Mesendoderm (in vitro differentiated cells): ENCODE data around the gene SLC2A10.

Experiments
- DNase-seq: peaks from one replicate; pipeline ENCODE4 v3.0.0; 2013
- H2AK5ac ChIP-seq: 2 replicates; pipeline ENCODE4 v1.6.1; 2013; ENCODE audit warnings: low read length, inconsistent platforms
- H2BK120ac ChIP-seq: 2 replicates; pipeline ENCODE4 v1.6.1; 2013; ENCODE audit warnings: low read depth, mild to moderate bottlenecking, low read length, moderate library complexity, mixed read lengths
- H2BK15ac ChIP-seq: replicated peaks from 2 replicates; pipeline ENCODE4 v1.6.1; 2013; ENCODE audit warnings: low read depth, mild to moderate bottlenecking, moderate library complexity
- H2BK5ac ChIP-seq: 2 replicates; pipeline ENCODE4 v1.6.1; 2013; ENCODE audit warnings: low read length, inconsistent platforms
- H3K18ac ChIP-seq: 2 replicates; pipeline ENCODE4 v1.6.1; 2013; ENCODE audit warnings: mild to moderate bottlenecking, low read length, mixed read lengths
- H3K23ac ChIP-seq: one replicate; pipeline ENCODE4 v1.6.1; 2013; ENCODE audit warnings: low read length
- H3K27ac ChIP-seq: 2 replicates; pipeline ENCODE4 v1.5.1; 2013; ENCODE audit warnings: low read depth, mild to moderate bottlenecking, inconsistent platforms, low read length, moderate library complexity
- H3K27me3 ChIP-seq: 2 replicates; pipeline ENCODE4 v1.6.1; 2013; ENCODE audit warnings: low read length, control low read depth, mild to moderate bottlenecking, inconsistent platforms; ENCODE audit not compliant: insufficient read depth, poor library complexity
- H3K36me3 ChIP-seq: 2 replicates; pipeline ENCODE4 v1.6.1; 2013; ENCODE audit warnings: low read length, inconsistent platforms; ENCODE audit not compliant: control insufficient read depth, insufficient read depth
- H3K4ac ChIP-seq: one replicate; pipeline ENCODE4 v1.6.1; 2013; ENCODE audit warnings: low read depth, mild to moderate bottlenecking, low read length, moderate library complexity
- H3K4me1 ChIP-seq: 2 replicates; pipeline ENCODE4 v1.6.1; 2013; ENCODE audit warnings: low read depth, low read length, inconsistent platforms; ENCODE audit not compliant: control insufficient read depth
- H3K4me2 ChIP-seq: 2 replicates; pipeline ENCODE4 v1.6.1; 2013; ENCODE audit warnings: low read length
- H3K4me3 ChIP-seq: 2 replicates; pipeline ENCODE4 v1.5.1; 2013; ENCODE audit warnings: mild to moderate bottlenecking, low read length
- H3K56ac ChIP-seq: one replicate; pipeline ENCODE4 v1.6.1; 2013; ENCODE audit warnings: low read length
- H3K79me1 ChIP-seq: 2 replicates; pipeline ENCODE4 v1.6.1; 2013; ENCODE audit warnings: low read length, inconsistent platforms
- H3K79me2 ChIP-seq: 2 replicates; pipeline ENCODE4 v1.6.1; 2013; ENCODE audit warnings: mild to moderate bottlenecking, low read length; ENCODE audit not compliant: control insufficient read depth, insufficient read depth
- H3K9ac ChIP-seq: 2 replicates; pipeline ENCODE4 v1.6.1; 2013; ENCODE audit warnings: low read length, inconsistent platforms
- H4K5ac ChIP-seq: one replicate; pipeline ENCODE4 v1.6.1; 2013; ENCODE audit warnings: low read length
- H4K8ac ChIP-seq: one replicate; pipeline ENCODE4 v1.6.1; 2013; ENCODE audit warnings: low read depth, mild to moderate bottlenecking, control low read depth, low read length, moderate library complexity
- WGBS: extraction: QIAGEN DNeasy Blood & Tissue Kit; methylation state at CpG from one replicate; pipeline ENCODE4 v1.1.7; 2013; ENCODE audit warnings: low lambda C conversion rate, missing lambda C conversion rate; ENCODE audit not compliant: insufficient coverage; ENCODE audit errors: extremely low coverage; 5-methylcytosine and 5-hydroxymethylcytosine counted together

The SLC2A10 gene

GRCh38 chr20:46758929-46759669 is 49.6 kb downstream of the SLC2A10 start:
- no peaks in the 10 kb centered on the region for H3K4me1 ChIP-seq
- no peak overlapping the region for H3K4me3 ChIP-seq
- H2AK5ac ChIP-seq = no peak overlapping the region
- H3K18ac ChIP-seq = no peak overlapping the region
- H2BK5ac ChIP-seq = no peak overlapping the region
- no peaks in the 10 kb centered on the region for H3K27me3 ChIP-seq
- no peaks in the 10 kb centered on the region for H3K79me2 ChIP-seq
- no CpG with 5 or more reads among the region's 6 CpGs for WGBS
- H3K79me1 ChIP-seq = no peaks in the 10 kb centered on the region
- H3K23ac ChIP-seq = no peak overlapping the region
- no peak for DNase-seq
- no peak overlapping the region for H4K8ac ChIP-seq
- no peak overlapping the region for H3K4ac ChIP-seq
- H3K4me2 ChIP-seq = no peak overlapping the region
- no peak overlapping the region for H3K56ac ChIP-seq
- no peak overlapping the region for H3K27ac ChIP-seq
- no peak overlapping the region for H2BK15ac ChIP-seq
- no peak overlapping the region for H3K9ac ChIP-seq
- H3K36me3 ChIP-seq = no peaks in the 10 kb centered on the region
- H4K5ac ChIP-seq = no peak overlapping the region
- no peak overlapping the region for H2BK120ac ChIP-seq

GRCh38 chr20:46761566-46761965 is 52.1 kb downstream of the SLC2A10 start:
- DNase-seq = no peak
- no peaks in the 10 kb centered on the region for H3K27me3 ChIP-seq
- no peak overlapping the region for H3K18ac ChIP-seq
- no peak overlapping the region for H2BK5ac ChIP-seq
- no peak overlapping the region for H2AK5ac ChIP-seq
- H3K36me3 ChIP-seq = no peaks in the 10 kb centered on the region
- no peak overlapping the region for H3K4ac ChIP-seq
- no peak overlapping the region for H3K56ac ChIP-seq
- H3K27ac ChIP-seq = no peak overlapping the region
- no CpG with 5 or more reads among the region's 9 CpGs for WGBS
- H2BK15ac ChIP-seq = no peak overlapping the region
- no peak overlapping the region for H3K4me3 ChIP-seq
- H3K4me2 ChIP-seq = no peak overlapping the region
- H3K23ac ChIP-seq = no peak overlapping the region
- no peaks in the 10 kb centered on the region for H3K79me1 ChIP-seq
- H4K5ac ChIP-seq = no peak overlapping the region
- H4K8ac ChIP-seq = no peak overlapping the region
- no peaks in the 10 kb centered on the region for H3K4me1 ChIP-seq
- no peak overlapping the region for H2BK120ac ChIP-seq
- H3K79me2 ChIP-seq = no peaks in the 10 kb centered on the region
- H3K9ac ChIP-seq = no peak overlapping the region

GRCh38 chr20:46764068-46764467 is 54.6 kb downstream of the SLC2A10 start:
- Histone ChIP-seq H3K23ac (no peak overlapping the region), H2BK120ac (no peak overlapping the region), H3K4me2 (no peak overlapping the region), H3K18ac (no peak overlapping the region), H2BK5ac (no peak overlapping the region), H2BK15ac (no peak overlapping the region), H3K27me3 (no peaks in the 10 kb centered on the region), H3K79me2 (no peaks in the 10 kb centered on the region), H4K8ac (no peak overlapping the region), H3K4me1 (no peaks in the 10 kb centered on the region), H3K4ac (no peak overlapping the region), H3K36me3 (no peaks in the 10 kb centered on the region), H3K79me1 (no peaks in the 10 kb centered on the region), H3K56ac (no peak overlapping the region), H4K5ac (no peak overlapping the region), H2AK5ac (no peak overlapping the region), H3K4me3 (no peak overlapping the region), H3K9ac (no peak overlapping the region), H3K27ac (no peak overlapping the region)
- WGBS = no CpG with 5 or more reads among the region's 4 CpGs
- no peak for DNase-seq

- Histone ChIP-seq H3K27ac (no peak overlapping the region), H3K56ac (no peak overlapping the region), H3K36me3 (no peaks in the 10 kb centered on the region), H2BK5ac (no peak overlapping the region), H4K8ac (no peak overlapping the region), H3K27me3 (no peaks in the 10 kb centered on the region), H3K4me1 (no peaks in the 10 kb centered on the region), H3K18ac (no peak overlapping the region), H2AK5ac (no peak overlapping the region), H3K79me2 (no peaks in the 10 kb centered on the region), H4K5ac (no peak overlapping the region), H3K23ac (no peak overlapping the region), H2BK15ac (no peak overlapping the region), H3K4me3 (no peak overlapping the region), H3K79me1 (no peaks in the 10 kb centered on the region), H3K4me2 (no peak overlapping the region), H2BK120ac (no peak overlapping the region), H3K4ac (no peak overlapping the region), H3K9ac (no peak overlapping the region)
- no CpG with 5 or more reads among the region's 13 CpGs for WGBS
- DNase-seq = no peak
These were observed 56.2 kb downstream of the SLC2A10 start for GRCh38 chr20:46765506-46766120.

GRCh38 chr20:46767127-46767761 is 57.8 kb downstream of the SLC2A10 start:
- Histone ChIP-seq H3K79me2 (no peaks in the 10 kb centered on the region), H3K27ac (no peak overlapping the region), H3K4me1 (no peaks in the 10 kb centered on the region), H2BK120ac (no peak overlapping the region), H3K36me3 (no peaks in the 10 kb centered on the region), H4K5ac (no peak overlapping the region), H3K56ac (no peak overlapping the region), H3K4ac (no peak overlapping the region), H3K27me3 (no peaks in the 10 kb centered on the region), H3K23ac (no peak overlapping the region), H3K4me2 (no peak overlapping the region), H3K4me3 (no peak overlapping the region), H3K9ac (no peak overlapping the region), H2AK5ac (no peak overlapping the region), H3K79me1 (no peaks in the 10 kb centered on the region), H2BK15ac (no peak overlapping the region), H2BK5ac (no peak overlapping the region), H3K18ac (no peak overlapping the region), H4K8ac (no peak overlapping the region)
- no CpG with 5 or more reads among the region's 4 CpGs for WGBS
- peak; percentile 67 for DNase-seq
